HepG2 (cell line): ENCODE data around the gene SLC7A8.

Experiments
- ASH2L ChIP-seq: fragments of 300-600, 200-600 bp; sonication (generic); IDR thresholded peaks from 2 replicates; pipeline ENCODE4 v1.7.0; 2017; ENCODE audit warnings: low read depth, mild to moderate bottlenecking, moderate library complexity, mixed read lengths, low read length; ENCODE audit not compliant: insufficient read length
- ATF1 ChIP-seq: IDR thresholded peaks from 2 replicates; pipeline ENCODE4 v1.6.1; 2016; ENCODE audit warnings: mild to moderate bottlenecking, control low read depth
- CTCF ChIP-seq: sonication (generic); formaldehyde crosslinking; IDR thresholded peaks from 2 replicates; pipeline ENCODE4 v1.5.0; 2020; ENCODE audit warnings: mild to moderate bottlenecking, missing genetic modification reagents, moderate library complexity
- FIP1L1 ChIP-seq: fragments of 200-400 bp; formaldehyde crosslinking; IDR thresholded peaks from 2 replicates; pipeline ENCODE4 v1.6.1; 2018; ENCODE audit warnings: low read depth, mild to moderate bottlenecking, low read length, moderate library complexity, borderline replicate concordance; ENCODE audit not compliant: insufficient read depth
- FOXP4 ChIP-seq: sonication (generic); formaldehyde crosslinking; IDR thresholded peaks from 2 replicates; pipeline ENCODE4 v1.4.0; 2020; ENCODE audit warnings: missing genetic modification reagents
- GATAD2A ChIP-seq: IDR thresholded peaks from 2 replicates; pipeline ENCODE4 v1.6.1; 2016
- MTA3 ChIP-seq: sonication (generic); formaldehyde crosslinking; IDR thresholded peaks from 2 replicates; pipeline ENCODE4 v1.4.0; 2020; ENCODE audit warnings: missing genetic modification reagents
- RXRA ChIP-seq: sonication (generic); formaldehyde crosslinking; IDR thresholded peaks from 2 replicates; pipeline ENCODE4 v1.5.1; 2020; ENCODE audit warnings: missing genetic modification reagents
- ZNF589 ChIP-seq: sonication (generic); formaldehyde crosslinking; conservative IDR thresholded peaks from 2 replicates; pipeline ENCODE4 v1.8.0; 2022; ENCODE audit warnings: mild to moderate bottlenecking, moderate library complexity, missing genetic modification reagents
- ZNF619 ChIP-seq: sonication (generic); formaldehyde crosslinking; IDR thresholded peaks from 2 replicates; pipeline ENCODE4 v1.4.0; 2020; ENCODE audit warnings: mild to moderate bottlenecking, missing genetic modification reagents

DNA sequence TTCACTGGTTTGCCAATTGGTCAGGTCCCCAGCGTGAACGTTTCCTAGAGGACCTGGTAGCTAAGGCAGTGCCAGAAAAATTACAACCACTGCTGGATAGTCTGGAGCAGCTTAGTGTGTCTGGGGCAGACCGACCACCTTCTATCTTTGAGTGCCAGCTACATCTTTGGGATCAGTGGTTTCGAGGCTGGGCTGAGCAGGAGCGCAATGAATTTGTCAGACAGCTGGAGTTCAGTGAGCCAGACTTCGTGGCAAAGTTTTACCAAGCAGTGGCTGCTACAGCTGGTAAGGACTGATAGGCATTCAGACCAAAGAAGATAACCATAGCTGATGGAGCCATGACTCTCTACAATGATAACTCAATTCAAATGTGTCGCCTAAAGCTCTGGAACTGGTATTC, 85.7 kb downstream of the SLC7A8 start:
- TF ChIP-seq ATF1 (CRISPR knock-in tag): no peak
- TF ChIP-seq CTCF (CRISPR knock-in tag): no peak
- TF ChIP-seq ZNF619: no peak
- TF ChIP-seq FOXP4 (CRISPR knock-in tag): no peak
- no peak for TF ChIP-seq FIP1L1
- no peak for TF ChIP-seq ZNF589 (CRISPR knock-in tag)
- no peak for TF ChIP-seq RXRA (CRISPR knock-in tag)
- TF ChIP-seq MTA3 (CRISPR knock-in tag): no peak
- TF ChIP-seq GATAD2A: no peak
- no peak for TF ChIP-seq ASH2L
